HCT116 (cell line): ENCODE measurements around the gene RMND5A. TPM values are rescaled to one million over a fixed set of nuclear protein-coding genes. Genes with fewer than 3 reads are reported as not detected.

Source experiments
- ATAC-seq: fragments of 200-7000 bp; cut with Tn5 transposase; 2 replicates; pipeline ENCODE4 v1.9.1; 2020; ENCODE audit warnings: mild to moderate bottlenecking, moderate library complexity
- BruUV-seq: library from RNA; stranded (reverse); fragments of 400-500 nt; replicated peaks from 2 replicates; lab custom pipeline; 2021; lab: Mats Ljungman, UMichigan
- CTCF ChIA-PET: fragments of 300-600 bp; sonication (Branson Sonifier 250); formaldehyde crosslinking; loops from one replicate; lab custom pipeline; 2021; ENCODE audit warnings: antibody characterized with exemption; lab: Charles Lee
- POLR2A ChIA-PET: fragments of 300-600, 350-600 bp; sonication (Branson Sonifier 250); formaldehyde crosslinking; loops from one replicate; lab custom pipeline; 2021; ENCODE audit warnings: antibody characterized with exemption; lab: Charles Lee
- RAD21 ChIA-PET, 2 experiments: fragments of 300-600 bp; sonication (Branson Sonifier 250); formaldehyde crosslinking; loops; one replicate each; lab custom pipeline; 2023; ENCODE audit warnings: low total read pairs in 2 of 2; ENCODE audit not compliant: uncharacterized antibody in 2 of 2, unreplicated experiment in 2 of 2, low non-redundant PET in 1 of 2; lab: Charles Lee
- DNase-seq: peaks from one replicate; pipeline ENCODE4 v3.0.0-alpha.2; 2010; ENCODE audit warnings: low read depth, low spot score
- H2AFZ ChIP-seq: fragments of 200-600 bp; shearing (Covaris generic), sonication (generic); 2 replicates; pipeline ENCODE4 v1.6.1; 2017; ENCODE audit warnings: low read depth, mixed run types, mixed read lengths, antibody characterized with exemption, low read length; ENCODE audit not compliant: poor library complexity, severe bottlenecking
- H3K27ac ChIP-seq: 2 replicates; pipeline ENCODE4 v1.5.1; 2012; ENCODE audit warnings: low read depth, low read length
- H3K27me3 ChIP-seq: fragments of 200-600 bp; sonication (generic); 2 replicates; pipeline ENCODE4 v1.6.1; 2016; ENCODE audit warnings: mixed run types, low read length, mixed read lengths; ENCODE audit not compliant: insufficient read depth
- H3K36me3 ChIP-seq, 2 experiments: fragments of 200-500 bp in 1 of 2; fragments of 200-600 bp in 1 of 2; sonication (Bioruptor generic) in 1 of 2; sonication (generic) in 1 of 2; 2 replicates each; pipeline versions ENCODE4 v1.5.1 to v1.6.1; 2014 to 2016; ENCODE audit warnings: low read length in 2 of 2, inconsistent platforms in 1 of 2, mixed read lengths in 1 of 2, mixed run types in 1 of 2; ENCODE audit not compliant: insufficient read depth in 2 of 2, control insufficient read depth in 1 of 2
- H3K4me1 ChIP-seq, 2 experiments: fragments of 200-600 bp in 1 of 2; sonication (generic) in 1 of 2; 2 replicates each; pipeline versions ENCODE4 v1.5.1 to v1.6.1; 2012 to 2017; ENCODE audit warnings: low read length in 2 of 2, inconsistent platforms in 1 of 2, mild to moderate bottlenecking in 1 of 2, mixed read lengths in 1 of 2, mixed run types in 1 of 2, moderate library complexity in 1 of 2; ENCODE audit not compliant: insufficient read depth in 2 of 2, control insufficient read depth in 1 of 2
- H3K4me2 ChIP-seq: fragments of 200-600 bp; sonication (generic); 2 replicates; pipeline ENCODE4 v1.6.1; 2017; ENCODE audit warnings: mixed run types, low read length, mixed read lengths
- H3K4me3 ChIP-seq, 2 experiments: fragments of 200-600 bp in 1 of 2; sonication (generic) in 1 of 2; replicated peaks in 1 of 2; 2 replicates each; pipeline ENCODE4 v1.5.1; 2011 to 2016; ENCODE audit warnings: low read length in 2 of 2, control low read depth in 1 of 2, low read depth in 1 of 2, mild to moderate bottlenecking in 1 of 2, mixed read lengths in 1 of 2, mixed run types in 1 of 2
- H3K79me2 ChIP-seq: fragments of 200-600 bp; sonication (generic); 2 replicates; pipeline ENCODE4 v1.6.1; 2017; ENCODE audit warnings: mild to moderate bottlenecking, mixed run types, low read length, moderate library complexity, mixed read lengths; ENCODE audit not compliant: insufficient read depth
- H3K9ac ChIP-seq: fragments of 200-600 bp; sonication (generic); 2 replicates; pipeline ENCODE4 v1.6.1; 2016; ENCODE audit warnings: low read length, mixed read lengths
- H3K9me2 ChIP-seq: fragments of 200-600 bp; sonication (generic), shearing (Covaris generic); 2 replicates; pipeline ENCODE4 v1.6.1; 2017; ENCODE audit warnings: mixed run types, mild to moderate bottlenecking, moderate library complexity; ENCODE audit not compliant: insufficient read depth
- H3K9me3 ChIP-seq, 2 experiments: fragments of 200-500 bp in 1 of 2; fragments of 200-600 bp in 1 of 2; sonication (Bioruptor generic) in 1 of 2; sonication (generic) in 1 of 2; 2 replicates each; pipeline ENCODE4 v1.6.1; 2014 to 2017; ENCODE audit warnings: low read length in 2 of 2, mixed read lengths in 2 of 2, inconsistent platforms in 1 of 2, low read depth in 1 of 2, mild to moderate bottlenecking in 1 of 2, mixed run types in 1 of 2, moderate library complexity in 1 of 2; ENCODE audit not compliant: control insufficient read depth in 1 of 2, insufficient read depth in 1 of 2
- H4K20me1 ChIP-seq: fragments of 200-600 bp; sonication (generic), shearing (Covaris generic); 2 replicates; pipeline ENCODE4 v1.6.1; 2017; ENCODE audit warnings: mixed run types, mild to moderate bottlenecking, moderate library complexity; ENCODE audit not compliant: insufficient read depth
- ATF3 ChIP-seq: IDR thresholded peaks from 2 replicates; pipeline ENCODE4 v1.6.1; 2012
- CBX3 ChIP-seq: IDR thresholded peaks from 2 replicates; pipeline ENCODE4 v1.6.1; 2012; ENCODE audit warnings: low read depth
- CEBPB ChIP-seq: IDR thresholded peaks from 2 replicates; pipeline ENCODE4 v1.6.1; 2012; ENCODE audit warnings: low read depth
- EGR1 ChIP-seq: IDR thresholded peaks from 2 replicates; pipeline ENCODE4 v1.6.1; 2012; ENCODE audit warnings: low read depth
- ELF1 ChIP-seq: IDR thresholded peaks from 2 replicates; pipeline ENCODE4 v1.6.1; 2012; ENCODE audit warnings: low read depth, borderline replicate concordance
- EZH2 ChIP-seq: fragments of 200-600 bp; sonication (generic); IDR thresholded peaks from 2 replicates; pipeline ENCODE4 v1.6.1; 2017; ENCODE audit warnings: antibody characterized with exemption, mixed run types
- EZH2phosphoT487 ChIP-seq: fragments of 200-600 bp; IDR thresholded peaks from 2 replicates; pipeline ENCODE4 v1.6.1; 2018; ENCODE audit warnings: antibody characterized with exemption, borderline replicate concordance
- JUND ChIP-seq: IDR thresholded peaks from 2 replicates; pipeline ENCODE4 v1.6.1; 2012
- POLR2A ChIP-seq: IDR thresholded peaks from 2 replicates; pipeline ENCODE4 v1.7.0; 2011; ENCODE audit warnings: borderline replicate concordance; ENCODE audit not compliant: insufficient read depth, insufficient read length; ENCODE audit errors: extremely low read depth
- POLR2AphosphoS5 ChIP-seq: IDR thresholded peaks from 2 replicates; pipeline ENCODE4 v1.6.1; 2011; ENCODE audit warnings: mild to moderate bottlenecking, low read depth, low read length, moderate library complexity
- REST ChIP-seq: IDR thresholded peaks from 2 replicates; pipeline ENCODE4 v1.6.1; 2012; ENCODE audit warnings: low read depth
- SRF ChIP-seq: IDR thresholded peaks from 2 replicates; pipeline ENCODE4 v1.6.1; 2012; ENCODE audit warnings: low read depth
- YY1 ChIP-seq: IDR thresholded peaks from 2 replicates; pipeline ENCODE4 v1.6.1; 2011; ENCODE audit warnings: low read length, low read depth, moderate library complexity, mild to moderate bottlenecking; ENCODE audit not compliant: insufficient replicate concordance; ENCODE audit errors: extremely low read depth
- ZBTB33 ChIP-seq: IDR thresholded peaks from 2 replicates; pipeline ENCODE4 v1.6.1; 2011; ENCODE audit warnings: mild to moderate bottlenecking, low read length, moderate library complexity; ENCODE audit not compliant: insufficient replicate concordance; ENCODE audit errors: extremely low read depth
- ZNF274 ChIP-seq: fragments of 200-500 bp; sonication (Bioruptor generic); IDR thresholded peaks from 2 replicates; pipeline ENCODE4 v1.6.1; 2014; ENCODE audit warnings: mild to moderate bottlenecking, low read depth, low read length, inconsistent platforms
- intact Hi-C: fragments of 100-400 bp; cut with micrococcal nuclease; formaldehyde crosslinking; loops from 2 replicates; pipeline ENCODE4 v1.10.0; 2022
- total RNA-seq: library from RNA; stranded (reverse); gene quantifications from one replicate; pipeline ENCODE4 v1.2.1, GENCODE V29; 2021; ENCODE audit not compliant: unreplicated experiment

RMND5A gene
- total RNA-seq, 1 experiment from 2014 or later = 32.4 TPM

GRCh38 chr2:86752934-86753333 lies 32.8 kb downstream of the RMND5A start:
- Histone ChIP-seq H3K27ac (no peak overlapping the region), H3K4me2 (no peak overlapping the region), H3K36me3 (peaks cover 20 to 31% of the 10 kb centered on the region in 2 experiments), H3K4me1 (no peaks in the 10 kb centered on the region), H3K9me2 (no peaks in the 10 kb centered on the region), H3K79me2 (peaks cover 62% of the 10 kb centered on the region), H3K9me3 (peaks cover 9% of the 10 kb centered on the region in 2 experiments; a peak in 3 of 4 replicates), H4K20me1 (no peaks in the 10 kb centered on the region), H3K9ac (no peak overlapping the region), H3K27me3 (no peaks in the 10 kb centered on the region), H3K4me3 (no peak overlapping the region), H2AFZ (no peak overlapping the region)
- DNase-seq (no peak), ATAC-seq (no peak)
- intact Hi-C loops = no loop called here
- POLR2A ChIA-PET = no interaction called here
- TF ChIP-seq CBX3 (no peak), YY1 (no peak), ATF3 (no peak), EZH2phosphoT487 (no peak)
- RAD21 ChIA-PET = no interaction called here
- CTCF ChIA-PET = no interaction called here
- BruUV-seq = no TSS peak

- ATAC-seq (no peak), DNase-seq (no peak)
- ChIA-PET RAD21 (no interaction called here), POLR2A (no interaction called here), CTCF (interaction anchor here (0.9 kb wide), 1 partner anchor 54 kb away, joined by 3 read pairs; no protein-coding TSS in a partner anchor)
- H3K79me2 ChIP-seq = peaks cover 55% of the 10 kb centered on the region
- no peak overlapping the region for H2AFZ ChIP-seq
- H3K36me3 ChIP-seq = peaks cover 20 to 31% of the 10 kb centered on the region in 2 experiments
- H3K9ac ChIP-seq = no peak overlapping the region
- H3K27me3 ChIP-seq = no peaks in the 10 kb centered on the region
- no peak overlapping the region for H3K4me2 ChIP-seq
- H3K27ac ChIP-seq = no peak overlapping the region
- H3K4me1 ChIP-seq = no peaks in the 10 kb centered on the region
- no peaks in the 10 kb centered on the region for H4K20me1 ChIP-seq
- BruUV-seq = no TSS peak
- no peaks in the 10 kb centered on the region for H3K9me2 ChIP-seq
- intact Hi-C loops = no loop called here
- H3K4me3 ChIP-seq = no peak overlapping the region
- peaks cover 9% of the 10 kb centered on the region in 2 experiments; a peak in 3 of 4 replicates for H3K9me3 ChIP-seq
- TF ChIP-seq EZH2 = no peak
- TF ChIP-seq SRF = no peak
- no peak for TF ChIP-seq CEBPB
- TF ChIP-seq POLR2AphosphoS5 = no peak
- TF ChIP-seq JUND = no peak
- TF ChIP-seq EZH2phosphoT487 = no peak
- TF ChIP-seq ATF3 = no peak
- no peak for TF ChIP-seq ELF1
- no peak for TF ChIP-seq ZNF274
- no peak for TF ChIP-seq POLR2A
- no peak for TF ChIP-seq CBX3
- TF ChIP-seq ZBTB33 = no peak
- TF ChIP-seq REST = no peak
- TF ChIP-seq EGR1 = no peak
Measured at GRCh38 chr2:86753606-86754005, 33.5 kb downstream of the RMND5A start.
